HG03039 (cell line): Measurements from ENCODE around the gene KRT17.

Experiments used
- ATAC-seq: cut with Tn5 transposase; IDR thresholded peaks from one replicate; pipeline ENCODE4 v1.9.1; 2021; ENCODE audit warnings: mild to moderate bottlenecking, moderate library complexity; ENCODE audit not compliant: unreplicated experiment

Gene KRT17

DNA sequence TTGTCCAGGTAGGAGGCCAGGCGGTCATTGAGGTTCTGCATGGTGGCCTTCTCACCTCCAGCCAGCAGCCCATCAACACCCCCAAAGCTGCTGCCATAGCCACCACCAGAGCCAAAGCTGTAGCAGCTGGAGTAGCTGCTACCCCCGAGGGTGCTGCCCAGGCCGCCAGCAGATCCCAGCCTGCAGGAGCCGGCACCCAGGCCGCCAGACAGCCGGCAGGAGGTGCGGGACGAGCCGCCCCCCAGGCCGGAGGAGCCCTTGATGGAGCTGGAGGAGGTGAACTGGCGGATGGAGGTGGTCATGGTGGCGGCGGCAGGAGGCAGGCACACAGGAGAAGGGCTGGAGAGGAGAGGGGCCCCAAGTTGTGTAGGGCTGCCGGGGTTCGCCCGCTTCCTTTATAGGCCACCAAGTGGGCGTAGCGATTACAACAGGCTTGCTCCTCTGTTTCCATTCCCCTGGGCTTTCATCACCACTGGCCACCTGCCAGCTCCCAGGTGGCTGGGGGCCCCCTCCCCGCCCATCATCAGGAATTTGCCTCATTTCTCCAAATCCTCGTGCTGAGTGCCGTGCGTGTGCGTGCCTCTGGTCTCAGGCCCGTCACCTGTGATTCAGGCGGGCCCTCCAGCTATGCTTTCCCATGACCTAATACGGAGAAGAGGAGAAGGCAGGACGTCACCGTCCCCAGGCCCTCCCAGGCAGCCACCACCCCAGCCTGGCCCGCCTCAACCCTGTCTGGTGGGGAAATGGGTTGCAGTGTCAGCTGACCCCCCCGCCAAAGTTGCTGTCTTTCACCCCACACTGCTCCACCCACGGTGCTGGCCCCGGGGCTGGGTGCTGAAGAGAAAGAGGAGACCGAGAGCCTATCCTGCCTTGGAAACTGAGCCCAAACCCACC, at the start of gene KRT17:
Gene KRT17 (minus strand): TSS at position 368 of the 894 bp plus-strand sequence. CDS start 66 bp downstream, at position 302.
- no peak for ATAC-seq

DNA sequence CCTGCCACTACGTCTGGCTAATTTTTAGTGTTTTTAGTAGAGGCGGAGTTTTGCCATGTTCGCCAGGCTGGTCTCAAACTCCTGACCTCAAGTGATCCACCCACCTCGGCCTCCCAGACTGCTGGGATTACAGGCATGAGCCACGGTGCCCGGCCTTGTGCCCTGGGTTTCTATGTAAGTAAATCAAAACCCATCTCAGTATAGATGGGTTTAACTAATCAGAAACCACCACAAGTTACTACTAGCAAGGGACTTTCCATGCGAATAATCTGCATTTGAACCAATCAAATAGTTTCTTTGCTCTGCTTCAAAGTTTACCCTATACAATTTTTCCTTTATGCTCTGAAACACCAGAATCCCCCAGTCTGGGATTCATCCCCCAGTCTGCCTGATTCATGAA, 47.8 kb upstream of the KRT17 start:
- ATAC-seq = no peak

DNA sequence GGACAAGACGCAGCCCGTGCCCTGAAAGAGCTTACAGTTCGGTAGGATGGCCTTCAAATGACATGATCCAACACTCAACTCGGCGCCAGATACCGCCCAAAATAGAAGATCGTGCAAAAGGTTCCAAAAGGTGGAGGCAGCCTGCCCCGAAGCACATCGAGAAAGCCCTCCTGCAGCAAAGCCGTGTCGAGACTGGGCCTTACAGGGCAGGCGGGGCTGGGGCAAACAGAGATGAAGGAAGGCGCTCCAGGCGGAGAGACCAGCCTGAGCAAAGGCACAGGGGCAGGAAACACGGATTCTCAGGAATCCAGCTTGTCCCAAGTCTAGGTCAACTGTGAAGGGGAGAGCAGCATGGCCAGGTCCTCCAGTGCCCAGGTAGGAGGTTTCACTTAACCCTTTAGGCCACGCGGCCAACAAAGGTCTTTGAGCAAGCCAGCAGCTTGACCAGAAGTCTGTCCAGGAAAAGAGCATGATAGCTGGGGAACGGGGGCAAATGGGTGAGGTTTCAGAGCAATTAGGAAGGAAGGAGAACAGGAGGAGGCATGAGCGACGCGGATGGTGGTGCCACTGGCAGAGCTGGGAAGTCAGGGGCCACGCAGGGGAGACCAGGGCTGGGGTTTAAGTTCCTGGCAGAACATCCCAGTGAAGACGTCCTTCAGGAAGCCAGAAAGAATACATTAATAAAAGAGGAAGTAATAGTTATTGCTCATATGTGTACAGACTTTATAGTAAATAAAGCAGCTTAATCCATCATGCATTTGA, 43.1 kb upstream of the KRT17 start:
- no peak for ATAC-seq

- ATAC-seq = no peak
These were observed 42.4 kb upstream of the KRT17 start for GRCh38 chr17:41666708-41667279.

- ATAC-seq = peak; percentile 27
These were observed 41.9 kb upstream of the KRT17 start for GRCh38 chr17:41666237-41666641.

DNA sequence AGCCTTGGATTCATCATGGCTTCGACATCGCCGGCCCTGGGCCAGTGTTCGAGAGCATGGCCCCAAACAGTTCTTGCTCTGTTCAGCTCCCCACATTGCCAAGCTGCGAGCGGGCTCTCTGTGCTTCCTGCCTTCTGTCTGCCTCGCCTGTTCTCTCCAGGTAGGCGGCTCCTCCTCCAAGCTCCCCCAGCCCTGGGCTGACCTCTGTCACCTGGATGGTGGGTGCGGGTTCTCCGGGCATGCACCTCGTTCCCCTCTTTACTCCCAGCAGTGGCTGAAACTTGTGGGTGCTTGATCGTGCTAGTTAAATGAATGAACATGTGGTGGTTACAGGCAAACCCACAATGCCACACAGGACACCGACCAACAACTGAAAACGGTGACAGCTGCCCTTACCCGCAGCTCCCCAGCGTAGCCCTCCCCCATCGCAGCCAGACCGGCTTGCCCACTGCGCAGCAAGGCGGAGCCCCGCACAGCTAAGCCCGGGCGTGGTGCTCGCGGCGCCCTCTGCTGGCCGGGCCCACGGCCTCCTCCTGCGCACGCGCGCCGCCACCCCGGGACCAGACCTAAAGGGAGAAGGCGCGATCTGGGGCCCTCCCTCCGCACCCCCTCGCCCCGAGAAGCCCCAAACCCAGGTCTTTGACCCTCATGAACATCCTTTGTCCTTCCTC, 41.3 kb upstream of the KRT17 start:
- ATAC-seq = peak; percentile 61

- ATAC-seq = no peak
These were observed 40.5 kb upstream of the KRT17 start for GRCh38 chr17:41664587-41665565.

GRCh38 chr17:41664172-41664457, 39.7 kb upstream of the KRT17 start:
- no peak for ATAC-seq

- ATAC-seq = no peak
These were observed 39.2 kb upstream of the KRT17 start for GRCh38 chr17:41663451-41664171.

DNA sequence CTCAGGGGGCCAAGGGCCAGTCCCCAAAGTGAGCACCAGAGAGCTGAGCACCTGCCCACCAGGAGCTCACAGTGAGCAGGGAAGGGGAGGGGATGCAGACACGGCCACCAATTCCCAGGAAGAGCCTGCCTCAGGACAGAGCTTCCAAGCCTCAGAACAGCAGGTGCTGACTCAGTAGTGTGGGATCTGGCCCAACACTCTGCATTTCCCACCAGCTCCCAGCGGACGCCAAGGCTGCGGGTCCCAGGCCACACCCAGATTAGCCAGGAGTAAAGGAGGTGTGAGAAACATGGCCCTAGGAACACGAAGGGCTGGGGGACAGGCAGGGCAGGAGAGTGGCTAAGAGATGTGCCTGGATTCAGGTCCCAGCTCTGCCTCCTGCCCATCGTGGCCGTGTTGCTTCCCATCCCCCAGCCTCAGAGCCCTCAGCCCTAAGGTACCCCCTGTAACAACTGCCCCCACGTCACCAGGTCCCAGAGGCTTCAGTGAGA, 35.9 kb upstream of the KRT17 start:
- ATAC-seq = no peak

DNA sequence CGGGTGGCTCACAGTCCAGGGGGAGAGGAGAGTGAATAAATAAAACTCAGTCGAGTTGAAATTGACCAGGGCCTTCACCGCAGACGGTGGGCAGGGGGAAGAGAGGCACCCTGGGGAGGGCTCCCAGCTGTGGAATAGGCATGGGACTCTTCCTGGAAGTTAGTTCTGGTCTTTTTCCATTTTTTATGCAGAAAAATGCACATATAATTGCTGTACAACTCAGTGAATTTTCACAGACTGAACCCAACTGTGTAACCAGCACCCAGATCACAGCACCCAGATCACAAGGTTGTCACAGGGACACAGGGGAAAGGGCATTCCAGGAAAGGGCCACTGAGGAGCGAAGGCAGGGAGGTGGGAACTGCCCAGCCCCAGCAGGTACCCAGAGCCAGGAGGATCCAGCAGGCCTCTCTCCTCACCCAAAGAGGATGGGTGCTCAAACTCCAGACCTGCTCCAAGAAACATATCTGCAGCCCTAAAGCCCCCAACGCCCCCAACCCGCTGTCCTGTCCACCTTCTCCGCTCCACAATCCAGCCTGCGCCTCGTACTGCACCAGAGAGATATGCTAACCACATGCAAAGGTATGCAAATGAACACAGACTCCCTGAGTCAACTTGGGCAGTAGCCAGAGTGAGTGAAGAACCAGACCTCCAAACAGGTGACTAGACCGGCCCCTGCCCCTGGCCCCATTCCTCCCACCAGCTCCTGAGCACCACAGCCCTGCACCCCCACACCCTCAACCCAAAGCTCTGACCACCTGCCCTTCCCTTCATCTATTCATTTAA, 35.2 kb upstream of the KRT17 start:
- ATAC-seq = no peak

DNA sequence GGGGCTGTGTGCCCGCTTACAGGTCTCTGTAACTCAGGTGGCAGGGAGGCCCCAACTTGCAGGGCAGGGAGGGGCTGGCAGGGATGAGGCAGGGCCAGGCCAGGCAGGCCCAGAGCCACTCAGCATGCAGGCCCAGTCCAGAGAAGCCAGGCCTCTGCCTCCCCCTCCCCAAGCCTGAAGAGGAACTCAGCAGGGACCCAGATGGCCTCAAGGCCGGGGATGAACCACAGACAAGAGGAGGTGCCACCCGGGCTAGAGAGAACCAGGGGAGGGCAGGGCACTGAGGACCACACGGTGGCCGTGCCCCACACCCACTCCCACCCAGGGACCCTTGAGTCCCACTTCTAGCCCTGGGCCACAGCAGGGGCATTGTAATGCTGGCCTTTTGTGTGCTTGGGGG, 34.5 kb upstream of the KRT17 start:
- ATAC-seq = no peak

GRCh38 chr17:41657936-41658335, 33.6 kb upstream of the KRT17 start:
- ATAC-seq = no peak

GRCh38 chr17:41657176-41657754, 32.9 kb upstream of the KRT17 start:
- ATAC-seq = no peak

DNA sequence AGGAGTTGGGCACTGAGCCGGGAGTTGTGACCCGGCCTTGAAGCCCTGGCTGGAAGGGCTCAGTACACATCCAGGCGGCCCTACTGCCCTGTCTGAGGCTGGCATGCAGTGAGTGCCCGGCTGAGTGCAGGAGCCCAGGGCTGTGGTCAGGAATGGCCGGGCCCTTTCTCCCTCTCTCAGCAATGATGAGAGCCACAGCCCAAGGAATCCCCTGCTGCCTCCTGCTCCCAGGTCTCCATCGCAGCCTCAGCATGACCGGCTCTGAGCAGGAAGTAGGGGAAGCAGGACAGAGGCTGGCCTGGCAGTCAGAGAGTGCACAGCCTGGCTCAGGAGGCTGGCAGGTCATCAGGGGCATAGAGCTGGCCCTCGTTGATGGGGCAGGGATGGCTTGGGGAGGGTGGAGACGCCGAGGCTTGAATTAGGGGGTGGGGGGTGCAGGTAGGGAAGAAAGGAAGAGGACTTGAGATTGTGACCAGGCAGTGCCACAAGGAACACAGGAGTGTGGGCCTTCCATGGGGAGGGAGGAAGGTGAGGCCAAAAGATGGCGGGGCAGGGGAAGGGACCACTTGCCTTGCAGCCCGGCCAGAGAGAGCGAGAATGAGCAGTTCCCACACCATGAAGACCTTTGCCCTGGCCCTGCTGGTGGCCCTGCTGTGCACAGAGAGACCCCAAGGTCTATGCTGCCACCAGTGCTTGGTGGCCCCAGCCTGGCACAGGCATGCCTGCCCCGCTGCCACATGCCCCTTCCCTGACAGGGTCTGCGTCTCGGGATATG, 32.1 kb upstream of the KRT17 start:
- no peak for ATAC-seq

DNA sequence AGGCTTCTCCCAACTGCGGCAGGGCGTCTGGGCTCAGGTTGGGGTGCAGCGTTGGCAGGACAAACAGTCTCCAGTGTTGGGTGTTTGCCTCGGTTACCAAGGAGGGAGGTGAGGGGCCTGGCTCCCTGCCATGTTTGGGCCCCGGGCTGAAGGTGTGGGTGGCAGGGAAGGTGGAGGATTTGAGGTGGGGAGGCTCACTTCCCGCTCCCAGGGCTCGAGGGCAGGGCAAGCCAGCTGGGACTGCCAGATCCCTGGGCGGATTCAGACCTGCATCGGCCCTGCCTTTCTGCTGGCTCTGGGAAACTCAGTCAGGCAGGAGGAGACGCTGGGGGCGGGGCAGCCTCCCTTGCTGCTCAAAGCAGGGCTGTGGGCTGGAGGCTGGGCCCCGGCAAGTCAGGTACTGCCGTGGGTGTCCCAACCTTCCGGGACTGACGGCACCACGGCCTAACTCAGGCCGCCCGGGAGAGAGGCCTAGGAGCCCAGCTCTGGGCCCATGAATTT, 31.3 kb upstream of the KRT17 start:
- no peak for ATAC-seq
